IgD-negative memory B cell (primary cell): ENCODE measurements around the gene RFTN2. TPM values are rescaled to one million over a fixed set of nuclear protein-coding genes. Genes with fewer than 3 reads are reported as not detected.
"Not testable (repeated sequence)": the region's sequence is repeated elsewhere in the genome, so short reads cannot be mapped to it uniquely, and the experiment has no call there.

ENCODE experiments used
- H3K27ac Mint-ChIP-seq, 3 donors: one replicate each; pipeline ENCODE4 v1.8.0; 2020 to 2022; ENCODE audit warnings: mild to moderate bottlenecking in 3 of 3, mixed read lengths in 3 of 3, moderate library complexity in 1 of 3
- H3K27me3 Mint-ChIP-seq: one replicate; pipeline ENCODE4 v1.8.0; 2021; ENCODE audit warnings: mixed read lengths
- H3K36me3 Mint-ChIP-seq: one replicate; pipeline ENCODE4 v1.8.0; 2020; ENCODE audit warnings: mild to moderate bottlenecking, mixed read lengths
- H3K4me1 Mint-ChIP-seq, 3 donors: one replicate each; pipeline ENCODE4 v1.8.0; 2020 to 2022; ENCODE audit warnings: mixed read lengths in 3 of 3, mild to moderate bottlenecking in 1 of 3
- H3K4me3 Mint-ChIP-seq, 4 donors: one replicate each; pipeline ENCODE4 v1.8.0; 2020 to 2022; ENCODE audit warnings: mild to moderate bottlenecking in 4 of 4, mixed read lengths in 4 of 4, moderate library complexity in 3 of 4
- H3K9me3 Mint-ChIP-seq, 3 donors: one replicate each; pipeline ENCODE4 v1.8.0; 2020 to 2021; ENCODE audit warnings: mixed read lengths in 3 of 3, mild to moderate bottlenecking in 1 of 3
- polyA plus RNA-seq: library from polyadenylated mRNA; unstranded; fragments of 300-500 nt; fragmentation: Illumina TruSeq; gene quantifications from one replicate; pipeline ENCODE4 v1.2.3, GENCODE V29; 2021

RFTN2 gene
- polyA plus RNA-seq, 1 donor from 2014 or later = not detected

GRCh38 chr2:197700960-197701359 is 25.6 kb upstream of the RFTN2 start:
- H3K27me3 Mint-ChIP-seq = no peaks in the 10 kb centered on the region
- no peak overlapping the region for H3K27ac Mint-ChIP-seq
- peaks cover 1 to 3% (median 3%) of the 10 kb centered on the region in 3 donors for H3K9me3 Mint-ChIP-seq
- peaks cover 4% of the 10 kb centered on the region for H3K36me3 Mint-ChIP-seq
- peaks cover 4 to 12% (median 5%) of the 10 kb centered on the region in 3 donors for H3K4me1 Mint-ChIP-seq
- peak overlapping the region in 1 of 4 donors; percentile 10 for H3K4me3 Mint-ChIP-seq

GRCh38 chr2:197699724-197700123 is 24.3 kb upstream of the RFTN2 start:
- not testable (repeated sequence) for H3K27me3 Mint-ChIP-seq, H3K27ac Mint-ChIP-seq, H3K36me3 Mint-ChIP-seq

GRCh38 chr2:197696571-197696970 is 21.2 kb upstream of the RFTN2 start:
- H3K9me3 Mint-ChIP-seq, H3K4me1 Mint-ChIP-seq, H3K4me3 Mint-ChIP-seq, H3K27ac Mint-ChIP-seq, H3K36me3 Mint-ChIP-seq, H3K27me3 Mint-ChIP-seq: not testable (repeated sequence)

More at GRCh38 chr2:197699724-197700123, 24.3 kb upstream of the RFTN2 start:
- not testable (repeated sequence) for H3K9me3 Mint-ChIP-seq, H3K4me1 Mint-ChIP-seq, H3K4me3 Mint-ChIP-seq

GRCh38 chr2:197695971-197696370 is 20.6 kb upstream of the RFTN2 start:
- H3K9me3 Mint-ChIP-seq, H3K4me1 Mint-ChIP-seq, H3K4me3 Mint-ChIP-seq, H3K36me3 Mint-ChIP-seq, H3K27me3 Mint-ChIP-seq, H3K27ac Mint-ChIP-seq: not testable (repeated sequence)

DNA sequence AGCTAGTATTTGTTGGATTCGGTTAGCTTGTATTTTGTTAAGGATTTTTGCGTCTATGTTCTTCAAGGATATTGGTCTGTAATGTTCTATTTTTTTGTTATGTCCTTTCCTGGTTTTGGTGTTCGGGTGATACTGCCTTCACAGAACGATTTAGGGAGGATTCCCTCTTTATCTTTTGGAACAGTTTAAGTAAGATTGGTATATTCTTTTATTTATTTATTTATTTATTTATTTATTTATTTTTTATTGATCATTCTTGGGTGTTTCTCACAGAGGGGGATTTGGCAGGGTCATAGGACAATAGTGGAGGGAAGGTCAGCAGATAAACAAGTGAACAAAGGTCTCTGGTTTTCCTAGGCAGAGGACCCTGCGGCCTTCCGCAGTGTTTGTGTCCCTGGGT is 19.8 kb upstream of the RFTN2 start:
- not testable (repeated sequence) for H3K4me1 Mint-ChIP-seq, H3K4me3 Mint-ChIP-seq, H3K27ac Mint-ChIP-seq, H3K9me3 Mint-ChIP-seq, H3K36me3 Mint-ChIP-seq, H3K27me3 Mint-ChIP-seq

- Mint-ChIP-seq H3K9me3 (no peaks in the 10 kb centered on the region), H3K4me1 (no peaks in the 10 kb centered on the region), H3K27ac (no peak overlapping the region), H3K4me3 (no peak overlapping the region), H3K36me3 (no peaks in the 10 kb centered on the region), H3K27me3 (peaks cover 17% of the 10 kb centered on the region)
Observed at GRCh38 chr2:197677483-197677882, 2.1 kb upstream of the RFTN2 start.

DNA sequence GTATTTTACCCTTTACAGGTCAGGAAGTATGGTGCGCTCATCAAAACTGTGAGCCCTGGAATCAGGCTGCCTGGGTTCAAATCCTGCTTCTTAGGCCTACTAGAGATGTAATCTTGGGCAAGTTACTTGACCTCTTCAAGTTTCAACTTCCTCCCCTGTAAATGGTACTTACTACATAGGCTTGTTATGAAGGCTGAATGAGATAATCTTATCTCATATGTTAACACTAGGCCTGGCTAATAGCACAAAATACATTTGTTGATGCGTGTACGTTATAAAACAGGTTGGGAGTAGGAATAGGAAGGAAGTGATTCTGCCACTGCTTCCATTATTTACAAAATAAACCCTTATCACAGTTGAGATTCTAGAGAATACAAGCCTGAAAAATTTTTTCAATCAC is 1.7 kb upstream of the RFTN2 start:
- no peak overlapping the region for H3K27ac Mint-ChIP-seq
- H3K9me3 Mint-ChIP-seq = no peaks in the 10 kb centered on the region
- peaks cover 18% of the 10 kb centered on the region for H3K27me3 Mint-ChIP-seq
- H3K4me1 Mint-ChIP-seq = no peaks in the 10 kb centered on the region
- no peaks in the 10 kb centered on the region for H3K36me3 Mint-ChIP-seq
- no peak overlapping the region for H3K4me3 Mint-ChIP-seq

- Mint-ChIP-seq H3K36me3 (no peaks in the 10 kb centered on the region), H3K27ac (no peak overlapping the region), H3K4me1 (no peaks in the 10 kb centered on the region), H3K27me3 (peaks cover 20% of the 10 kb centered on the region), H3K4me3 (no peak overlapping the region), H3K9me3 (no peaks in the 10 kb centered on the region)
Observed at GRCh38 chr2:197675711-197676188, 363 bp upstream of the RFTN2 start.

DNA sequence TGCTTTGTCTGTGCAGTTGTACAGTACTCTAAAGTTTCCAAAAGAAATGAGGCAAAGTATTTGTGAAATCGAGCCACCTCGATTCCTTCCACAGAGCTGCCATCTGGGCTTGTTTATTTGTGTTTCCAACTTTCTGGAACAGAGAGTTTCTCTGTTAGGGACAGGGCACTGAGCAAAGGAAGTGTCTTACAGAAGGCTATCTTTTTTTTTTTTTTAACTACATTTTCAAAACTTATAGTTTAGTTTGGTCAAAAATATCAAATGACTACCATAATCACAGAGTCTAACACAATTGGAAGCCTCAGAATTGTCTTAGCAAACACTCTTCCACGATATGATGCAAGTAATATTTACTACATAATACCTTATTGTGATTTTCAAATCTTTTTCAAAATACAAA is 796 bp downstream of the RFTN2 start:
- no peak overlapping the region for H3K4me3 Mint-ChIP-seq
- no peak overlapping the region for H3K27ac Mint-ChIP-seq
- peaks cover 20% of the 10 kb centered on the region for H3K27me3 Mint-ChIP-seq
- no peaks in the 10 kb centered on the region for H3K4me1 Mint-ChIP-seq
- no peaks in the 10 kb centered on the region for H3K36me3 Mint-ChIP-seq
- peaks cover 0 to 2% (median 0%) of the 10 kb centered on the region in 3 donors for H3K9me3 Mint-ChIP-seq

GRCh38 chr2:197674060-197674459 is 1.3 kb downstream of the RFTN2 start:
- no peaks in the 10 kb centered on the region for H3K36me3 Mint-ChIP-seq
- no peaks in the 10 kb centered on the region for H3K4me1 Mint-ChIP-seq
- H3K27me3 Mint-ChIP-seq = peaks cover 20% of the 10 kb centered on the region
- peaks cover 0 to 2% (median 0%) of the 10 kb centered on the region in 3 donors for H3K9me3 Mint-ChIP-seq
- H3K27ac Mint-ChIP-seq = no peak overlapping the region
- H3K4me3 Mint-ChIP-seq = no peak overlapping the region

- Mint-ChIP-seq H3K36me3 (no peaks in the 10 kb centered on the region), H3K4me3 (no peak overlapping the region), H3K27me3 (peaks cover 18% of the 10 kb centered on the region), H3K9me3 (peaks cover 0 to 2% (median 0%) of the 10 kb centered on the region in 3 donors), H3K4me1 (no peaks in the 10 kb centered on the region), H3K27ac (no peak overlapping the region)
Observed at GRCh38 chr2:197673606-197674005, 1.8 kb downstream of the RFTN2 start.

DNA sequence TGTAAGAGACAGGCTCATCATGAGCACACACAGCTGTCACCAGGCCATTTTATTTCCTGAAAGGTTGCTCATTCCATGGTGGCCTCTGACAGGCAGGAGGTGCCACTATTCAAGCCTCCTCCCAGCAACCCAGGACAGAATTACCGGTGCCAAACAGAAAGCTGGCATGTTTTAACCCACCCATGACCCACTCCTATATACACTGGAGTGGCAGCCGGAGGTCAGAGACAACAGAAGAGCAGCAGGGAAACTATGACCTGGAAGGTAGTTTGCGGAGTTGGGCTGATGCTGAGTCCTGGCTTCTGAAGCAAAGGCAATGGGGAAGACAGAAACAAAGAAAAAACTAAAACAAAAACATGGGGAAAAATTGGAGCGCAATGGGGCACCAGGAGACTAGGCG is 2.3 kb downstream of the RFTN2 start:
- Mint-ChIP-seq H3K9me3 (peaks cover 0 to 2% (median 0%) of the 10 kb centered on the region in 3 donors), H3K27me3 (peaks cover 17% of the 10 kb centered on the region), H3K27ac (no peak overlapping the region), H3K36me3 (no peaks in the 10 kb centered on the region), H3K4me3 (no peak overlapping the region), H3K4me1 (no peaks in the 10 kb centered on the region)

DNA sequence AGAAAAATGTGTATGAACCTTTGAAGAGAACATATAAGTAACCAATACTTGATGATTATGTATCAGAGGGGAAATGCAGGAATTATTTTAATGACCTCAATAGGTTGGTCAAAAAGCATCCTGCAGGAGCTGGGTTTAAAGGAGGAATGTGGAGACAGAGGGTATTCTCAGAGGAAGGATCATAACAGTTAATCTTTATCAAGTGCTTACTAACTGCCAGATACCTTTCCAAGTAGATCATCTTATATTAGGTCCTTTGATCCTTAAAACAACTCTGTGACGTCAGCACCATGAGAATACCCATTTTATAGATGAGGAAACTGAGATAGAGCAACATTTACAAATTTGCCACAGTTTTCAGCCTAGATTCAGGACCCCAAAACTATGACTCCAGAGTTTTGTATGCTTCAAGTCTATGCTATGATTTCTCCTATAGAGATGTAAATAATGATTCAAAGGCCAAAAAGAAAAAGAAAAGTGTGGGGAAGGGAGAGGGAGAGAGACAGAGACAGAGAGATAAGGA is 3.0 kb downstream of the RFTN2 start:
- H3K4me3 Mint-ChIP-seq = no peak overlapping the region
- H3K36me3 Mint-ChIP-seq = no peaks in the 10 kb centered on the region
- H3K9me3 Mint-ChIP-seq = peaks cover 1 to 5% (median 3%) of the 10 kb centered on the region in 3 donors
- no peak overlapping the region for H3K27ac Mint-ChIP-seq
- peaks cover 17% of the 10 kb centered on the region for H3K27me3 Mint-ChIP-seq
- no peaks in the 10 kb centered on the region for H3K4me1 Mint-ChIP-seq

DNA sequence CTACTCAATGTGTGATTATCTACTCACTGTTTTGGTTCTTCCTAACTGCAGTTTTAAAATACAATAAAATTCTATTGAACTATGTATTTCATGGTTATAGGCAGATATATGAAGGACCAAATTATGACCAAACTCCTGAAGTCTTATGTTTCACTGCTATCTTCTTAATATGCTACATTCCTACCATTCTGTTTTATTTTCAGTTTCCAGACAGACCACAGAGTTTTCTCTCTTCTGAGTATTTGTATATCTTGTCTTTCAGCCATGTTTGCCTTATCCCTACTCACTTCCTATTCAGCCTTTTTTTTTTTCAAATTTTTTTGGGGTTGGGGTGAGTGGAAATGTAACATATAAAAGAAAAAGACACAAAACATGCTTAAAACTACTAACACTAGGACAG is 6.3 kb downstream of the RFTN2 start:
- Mint-ChIP-seq H3K36me3 (peaks cover 2% of the 10 kb centered on the region), H3K4me3 (no peak overlapping the region), H3K9me3 (peaks cover 7 to 18% (median 15%) of the 10 kb centered on the region in 3 donors), H3K27ac (no peak overlapping the region), H3K4me1 (peaks cover 0 to 1% (median 0%) of the 10 kb centered on the region in 3 donors), H3K27me3 (peaks cover 11% of the 10 kb centered on the region)

GRCh38 chr2:197668296-197668695 is 7.1 kb downstream of the RFTN2 start:
- Mint-ChIP-seq H3K4me1 (peaks cover 0 to 1% (median 0%) of the 10 kb centered on the region in 3 donors), H3K27me3 (peaks cover 11% of the 10 kb centered on the region), H3K27ac (no peak overlapping the region), H3K36me3 (peaks cover 2% of the 10 kb centered on the region), H3K4me3 (no peak overlapping the region), H3K9me3 (peaks cover 7 to 18% (median 15%) of the 10 kb centered on the region in 3 donors)

GRCh38 chr2:197666277-197666676 is 9.1 kb downstream of the RFTN2 start:
- H3K36me3 Mint-ChIP-seq = peaks cover 2% of the 10 kb centered on the region
- H3K4me1 Mint-ChIP-seq = peaks cover 0 to 1% (median 0%) of the 10 kb centered on the region in 3 donors
- peaks cover 9 to 23% (median 15%) of the 10 kb centered on the region in 3 donors for H3K9me3 Mint-ChIP-seq
- peaks cover 2% of the 10 kb centered on the region for H3K27me3 Mint-ChIP-seq
- no peak overlapping the region for H3K4me3 Mint-ChIP-seq
- H3K27ac Mint-ChIP-seq = no peak overlapping the region
